Activated CD4-positive, alpha-beta T cell treated with anti-CD3 and anti-CD28 coated beads, Interleukin-2, amount 10 ng/mL, durations not matched to agents 7 days and 5 days (primary cell): ENCODE measurements around the gene ARPC4. TPM values are rescaled to one million over a fixed set of nuclear protein-coding genes. Genes with fewer than 3 reads are reported as not detected.

Experiments
- CTCF ChIA-PET: fragments of 350-600 bp; sonication (Branson Sonifier 250); formaldehyde crosslinking; loops from one replicate; lab custom pipeline; 2021; ENCODE audit warnings: antibody characterized with exemption; lab: Charles Lee
- POLR2A ChIA-PET: fragments of 350-600 bp; sonication (Branson Sonifier 250); formaldehyde crosslinking; loops from one replicate; lab custom pipeline; 2021; ENCODE audit warnings: antibody characterized with exemption; lab: Charles Lee
- DNase-seq: peaks from one replicate; pipeline ENCODE4 v3.0.0-alpha.2; 2020
- H3K27ac Mint-ChIP-seq: one replicate; pipeline ENCODE4 v1.8.0; 2021; ENCODE audit warnings: mild to moderate bottlenecking, moderate library complexity, mixed read lengths
- H3K27me3 Mint-ChIP-seq: one replicate; pipeline ENCODE4 v1.8.0; 2021; ENCODE audit warnings: mixed read lengths
- H3K36me3 Mint-ChIP-seq: one replicate; pipeline ENCODE4 v1.8.0; 2021; ENCODE audit warnings: low read depth, mixed read lengths
- H3K4me1 Mint-ChIP-seq: one replicate; pipeline ENCODE4 v1.8.0; 2021; ENCODE audit warnings: mixed read lengths
- H3K4me3 Mint-ChIP-seq: one replicate; pipeline ENCODE4 v1.8.0; 2021; ENCODE audit warnings: mild to moderate bottlenecking, moderate library complexity, mixed read lengths
- H3K9me3 Mint-ChIP-seq: one replicate; pipeline ENCODE4 v1.8.0; 2021; ENCODE audit warnings: mixed read lengths
- total RNA-seq, 2 experiments: library from RNA; stranded (reverse); gene quantifications; one replicate each; pipeline ENCODE4 v1.2.3, GENCODE V29; 2021

The ARPC4 gene
- total RNA-seq, 2 experiments from 2014 or later, result 258 to 299 TPM

DNA sequence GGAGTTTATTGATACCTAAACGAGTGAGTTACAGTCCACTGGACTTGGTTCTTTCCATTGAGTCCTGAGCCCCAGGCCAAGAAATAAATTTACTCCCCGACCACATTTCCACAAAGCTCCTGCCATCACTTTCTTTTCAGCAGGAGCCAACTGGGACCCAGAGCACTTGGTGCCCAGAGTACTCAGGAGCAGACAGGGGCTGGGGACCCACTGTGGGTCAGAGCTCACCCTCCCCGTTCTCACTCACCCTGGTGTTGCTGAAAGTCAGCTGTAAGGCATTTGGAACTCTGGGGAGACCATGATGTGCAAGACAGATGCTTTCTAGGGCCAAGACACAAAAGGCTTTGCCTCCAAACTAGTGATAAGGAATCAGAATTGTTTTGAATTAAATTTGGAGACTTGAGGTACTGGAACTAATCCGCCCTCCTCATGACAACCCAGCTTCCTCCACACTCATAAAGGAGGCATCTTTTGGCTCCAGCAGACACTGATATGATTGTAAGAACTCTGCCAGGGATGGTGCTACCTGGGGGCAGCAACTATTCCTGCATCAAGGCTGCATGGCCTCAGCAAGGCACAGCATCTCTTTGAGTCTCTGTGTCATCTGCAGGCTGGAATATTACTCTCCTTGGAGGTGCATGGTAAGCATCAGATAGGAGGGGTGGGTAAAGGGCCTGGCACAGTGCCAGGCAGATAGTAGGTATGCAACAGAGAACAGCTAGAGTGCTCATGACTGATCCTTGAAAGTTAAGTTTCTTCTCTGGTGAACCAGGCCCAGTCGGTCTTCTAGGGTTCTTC, 15.8 kb upstream of the ARPC4 start:
- Mint-ChIP-seq H3K4me3 (no peak overlapping the region), H3K9me3 (no peaks in the 10 kb centered on the region), H3K27me3 (no peaks in the 10 kb centered on the region), H3K36me3 (peaks cover 30% of the 10 kb centered on the region), H3K4me1 (peaks cover 46% of the 10 kb centered on the region), H3K27ac (peak overlapping the region; percentile 67)
- DNase-seq, result no peak
- ChIA-PET CTCF (interaction anchor here (0.6 to 2.4 kb wide), 6 partner anchors 9 to 471 kb away, joined by 3 to 6 read pairs (median 5); partner anchors contain the start of genes ARPC4, TADA3 and TATDN2), POLR2A (no interaction called here)

DNA sequence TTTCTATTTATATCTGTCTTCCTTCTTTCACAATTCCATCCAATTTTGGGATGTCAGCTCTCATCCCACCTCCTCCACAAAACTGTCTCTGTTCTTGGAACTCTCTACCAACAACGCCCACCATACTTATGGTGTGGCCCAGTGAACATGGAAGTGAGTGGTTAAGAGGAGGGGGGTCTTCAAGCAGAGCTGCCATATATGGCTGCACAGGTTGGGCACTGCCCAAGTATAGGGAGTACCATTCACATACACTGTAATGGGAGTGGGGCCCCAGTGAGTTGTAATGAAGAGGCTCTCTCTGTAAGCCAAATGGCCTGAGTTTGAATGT, 15.2 kb upstream of the ARPC4 start:
- Mint-ChIP-seq H3K36me3 (peaks cover 35% of the 10 kb centered on the region), H3K27me3 (no peaks in the 10 kb centered on the region), H3K9me3 (no peaks in the 10 kb centered on the region), H3K4me3 (no peak overlapping the region), H3K4me1 (peaks cover 50% of the 10 kb centered on the region), H3K27ac (peak overlapping the region; percentile 20)
- POLR2A ChIA-PET, result no interaction called here
- CTCF ChIA-PET, result interaction anchor here (0.8 to 1.4 kb wide), 3 partner anchors 10 to 45 kb away, joined by 3 to 6 read pairs (median 3); partner anchors contain the start of genes ARPC4 and TADA3
- DNase-seq, result no peak

DNA sequence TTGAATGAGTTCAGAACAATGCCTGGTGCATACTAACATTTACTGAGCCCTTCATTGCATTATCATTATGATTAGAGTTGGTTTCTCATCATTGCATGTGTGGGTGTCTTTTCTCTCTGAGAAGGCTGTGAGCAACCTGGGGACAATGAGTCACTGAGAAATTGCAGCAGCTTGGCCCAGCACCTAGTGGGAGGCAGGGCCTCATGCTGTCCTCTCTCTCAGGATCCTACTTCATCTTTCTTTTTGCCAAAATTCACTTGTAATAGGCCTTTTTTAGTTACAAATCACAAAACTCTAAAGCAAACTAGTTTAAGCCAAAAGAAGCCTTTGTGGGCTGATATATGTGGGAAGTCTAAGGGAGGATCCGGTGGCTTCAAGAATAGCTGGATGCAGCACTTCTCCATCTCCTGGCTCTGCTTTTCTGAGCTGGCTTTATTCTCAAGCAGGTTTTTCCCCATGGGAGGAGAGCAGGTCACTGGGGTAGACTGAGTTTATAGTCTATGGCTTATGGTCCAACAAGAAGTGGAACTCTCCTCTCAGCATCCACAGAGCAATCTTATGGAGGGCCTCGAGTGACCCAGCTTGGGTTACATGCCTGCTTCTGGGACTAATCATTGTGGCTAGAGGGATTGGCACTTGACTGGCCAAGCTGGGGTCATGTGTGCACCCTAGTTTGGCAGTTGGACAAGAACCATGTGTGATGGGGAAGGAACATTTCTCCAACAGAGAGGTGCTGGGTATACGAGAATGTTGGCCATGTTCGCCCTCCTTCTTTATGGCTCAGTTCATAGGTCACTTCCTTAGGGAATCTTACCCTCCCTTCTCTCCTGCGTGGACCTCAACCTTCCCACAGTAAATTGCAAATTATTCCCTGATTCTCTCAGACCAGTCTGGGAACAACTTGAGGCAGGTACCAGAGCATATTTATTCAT, 14.5 kb upstream of the ARPC4 start:
- Mint-ChIP-seq H3K4me1 (peaks cover 54% of the 10 kb centered on the region), H3K27me3 (no peaks in the 10 kb centered on the region), H3K9me3 (no peaks in the 10 kb centered on the region), H3K27ac (peak overlapping the region; percentile 91), H3K36me3 (peaks cover 39% of the 10 kb centered on the region), H3K4me3 (no peak overlapping the region)
- CTCF ChIA-PET, result interaction anchor here (0.8 to 1.4 kb wide), 3 partner anchors 11 to 45 kb away, joined by 3 to 6 read pairs (median 4); partner anchors contain the start of genes ARPC4 and TADA3
- POLR2A ChIA-PET, result no interaction called here
- DNase-seq, result no peak

DNA sequence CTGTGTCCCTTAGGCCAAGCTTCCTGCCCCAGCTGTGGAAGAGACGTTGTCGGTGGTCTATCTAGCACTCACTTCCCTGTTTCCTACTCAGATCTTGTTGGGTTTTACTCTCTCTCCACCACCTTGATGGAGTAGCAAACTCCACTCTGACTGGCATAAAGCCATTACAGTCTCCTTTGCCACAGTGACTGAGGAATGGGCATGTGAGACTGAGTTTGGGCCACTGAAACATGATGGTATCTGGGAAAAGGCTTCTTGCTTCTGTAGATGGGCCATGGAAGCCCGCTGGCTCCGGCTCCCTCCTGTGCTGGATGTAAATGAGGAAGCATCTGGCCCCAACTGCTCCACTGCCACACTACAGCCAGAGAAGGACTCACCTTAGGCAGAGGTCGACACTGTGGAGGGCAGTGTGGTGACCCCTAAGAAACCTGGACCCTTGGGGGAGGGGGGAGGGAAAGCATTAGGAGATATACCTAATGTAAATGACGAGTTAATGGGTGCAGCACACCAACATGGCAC, 13.7 kb upstream of the ARPC4 start:
- Mint-ChIP-seq H3K4me3 (peak overlapping the region; percentile 35), H3K27ac (peak overlapping the region; percentile 91), H3K4me1 (peaks cover 52% of the 10 kb centered on the region), H3K27me3 (no peaks in the 10 kb centered on the region), H3K9me3 (no peaks in the 10 kb centered on the region), H3K36me3 (peaks cover 41% of the 10 kb centered on the region)
- DNase-seq, result no peak
- POLR2A ChIA-PET, result no interaction called here
- CTCF ChIA-PET, result no interaction called here

DNA sequence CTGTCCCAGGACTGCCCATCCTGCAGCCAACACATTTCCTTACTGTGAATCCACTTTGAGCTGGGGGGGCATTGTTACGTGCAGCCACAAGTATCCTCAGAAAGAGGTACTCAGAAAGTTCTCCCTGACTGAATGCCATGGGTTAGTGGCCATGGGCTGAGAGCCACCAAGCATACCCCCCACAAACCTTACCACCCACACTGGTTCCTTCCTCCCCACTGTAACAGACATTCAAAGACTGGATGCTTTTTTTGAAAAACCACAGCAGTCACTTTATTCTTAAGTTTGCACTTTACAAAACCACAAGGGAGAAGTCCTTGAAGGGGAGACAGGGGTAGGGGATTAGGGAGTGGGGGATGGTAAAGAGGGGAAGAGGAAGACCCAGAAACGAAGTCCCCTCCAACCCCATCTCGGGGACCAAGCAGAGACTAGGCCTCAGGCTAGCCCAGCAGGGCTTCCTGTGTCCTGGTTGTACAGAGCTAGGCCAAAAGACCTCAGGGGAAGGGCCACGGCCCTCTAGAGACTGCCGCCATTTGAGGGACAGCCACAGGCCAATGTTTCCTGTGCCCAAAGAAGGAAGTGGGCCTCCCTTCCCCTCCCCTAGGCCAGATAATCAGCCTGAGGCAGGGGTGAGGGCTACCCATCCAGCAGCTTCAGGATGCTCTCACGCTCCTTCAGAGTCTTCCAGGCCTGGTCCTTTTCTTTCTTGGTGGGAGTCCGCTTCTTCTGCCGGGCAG, 13.0 kb upstream of the ARPC4 start:
- ChIA-PET CTCF (interaction anchor here (0.8 to 1.5 kb wide), 3 partner anchors 10 to 14 kb away, joined by 3 to 5 read pairs (median 4); partner anchors contain the start of genes ARPC4 and TADA3), POLR2A (no interaction called here)
- DNase-seq, result peak; percentile 45
- peak overlapping the region; percentile 91 for H3K27ac Mint-ChIP-seq
- H3K4me1 Mint-ChIP-seq, result peaks cover 52% of the 10 kb centered on the region
- H3K27me3 Mint-ChIP-seq, result no peaks in the 10 kb centered on the region
- peak overlapping the region; percentile 35 for H3K4me3 Mint-ChIP-seq
- peaks cover 43% of the 10 kb centered on the region for H3K36me3 Mint-ChIP-seq
- no peaks in the 10 kb centered on the region for H3K9me3 Mint-ChIP-seq

DNA sequence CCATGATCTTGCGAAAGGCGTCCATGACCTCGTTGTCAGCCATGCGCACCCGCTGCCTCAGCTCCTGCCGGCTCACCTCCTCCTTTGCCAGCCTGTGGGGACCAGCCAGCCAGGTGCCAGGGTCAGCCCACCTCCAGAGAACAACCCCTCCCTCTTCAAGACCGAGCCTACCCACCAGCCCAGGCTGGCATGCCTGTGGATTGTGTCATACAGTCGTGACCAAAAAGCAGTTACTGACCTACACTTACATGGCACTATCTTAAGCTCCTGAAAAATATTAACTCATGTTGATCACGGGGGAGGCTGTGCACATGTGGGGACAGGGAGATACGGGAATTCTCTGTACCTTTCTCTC, 12.4 kb upstream of the ARPC4 start:
- Mint-ChIP-seq H3K36me3 (peaks cover 49% of the 10 kb centered on the region), H3K27me3 (no peaks in the 10 kb centered on the region), H3K9me3 (no peaks in the 10 kb centered on the region), H3K4me1 (peaks cover 52% of the 10 kb centered on the region), H3K4me3 (peak overlapping the region; percentile 35), H3K27ac (peak overlapping the region; percentile 91)
- ChIA-PET CTCF (interaction anchor here (0.6 to 1.8 kb wide), 5 partner anchors 9 to 49 kb away, joined by 3 to 5 read pairs (median 3); partner anchors contain the start of genes ARPC4 and TADA3), POLR2A (no interaction called here)
- DNase-seq, result no peak

DNA sequence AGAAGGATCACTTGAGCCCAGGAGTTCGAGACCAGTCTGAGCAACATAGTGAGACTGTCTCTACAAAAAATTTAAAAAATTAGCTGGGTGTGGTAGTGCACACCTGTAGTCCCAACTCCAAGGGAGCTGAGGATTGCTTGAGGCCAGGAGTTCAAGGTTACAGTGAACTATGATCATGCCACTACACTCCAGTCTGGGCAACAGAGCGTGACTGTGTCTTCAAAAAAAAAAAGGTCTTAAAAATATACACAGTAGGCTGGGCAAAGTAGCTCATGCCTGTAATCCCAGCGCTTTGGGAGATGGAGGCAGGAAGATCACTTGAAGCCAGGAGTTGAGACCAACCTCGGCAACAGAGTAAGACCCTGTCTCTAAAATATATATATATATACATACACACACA, 12.0 kb upstream of the ARPC4 start:
- no peak for DNase-seq
- H3K36me3 Mint-ChIP-seq, result peaks cover 51% of the 10 kb centered on the region
- H3K4me3 Mint-ChIP-seq, result no peak overlapping the region
- no peaks in the 10 kb centered on the region for H3K9me3 Mint-ChIP-seq
- CTCF ChIA-PET, result interaction anchor here (0.6 to 1.8 kb wide), 4 partner anchors 9 to 50 kb away, joined by 3 to 5 read pairs (median 4); no protein-coding TSS in a partner anchor
- H3K27ac Mint-ChIP-seq, result peak overlapping the region; percentile 91
- POLR2A ChIA-PET, result no interaction called here
- H3K4me1 Mint-ChIP-seq, result peaks cover 54% of the 10 kb centered on the region
- no peaks in the 10 kb centered on the region for H3K27me3 Mint-ChIP-seq

DNA sequence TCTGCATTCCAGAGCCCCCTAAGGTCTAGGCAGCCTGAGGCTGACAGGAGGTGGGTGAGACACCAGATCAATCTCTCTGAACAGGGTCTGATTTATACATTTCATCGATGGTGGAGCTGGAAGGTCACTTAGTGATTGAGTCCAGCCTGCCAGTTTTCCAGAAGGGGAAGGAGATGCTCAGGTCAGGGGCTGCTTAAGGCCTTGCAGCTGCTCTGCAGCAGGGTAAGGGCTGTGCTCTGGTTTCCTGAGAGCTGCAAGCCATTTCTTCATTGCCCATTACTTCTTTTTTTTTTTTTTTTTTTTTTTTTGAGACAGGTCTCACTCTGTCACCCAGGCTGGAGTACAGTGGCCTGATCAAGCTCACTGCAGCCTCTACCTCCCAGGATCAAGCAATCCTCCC, 11.3 kb upstream of the ARPC4 start:
- peaks cover 58% of the 10 kb centered on the region for H3K4me1 Mint-ChIP-seq
- peak overlapping the region; percentile 6 for H3K27ac Mint-ChIP-seq
- no peak overlapping the region for H3K4me3 Mint-ChIP-seq
- no peaks in the 10 kb centered on the region for H3K9me3 Mint-ChIP-seq
- H3K36me3 Mint-ChIP-seq, result peaks cover 56% of the 10 kb centered on the region
- ChIA-PET POLR2A (no interaction called here), CTCF (interaction anchor here (0.7 to 1.8 kb wide), 4 partner anchors 10 to 51 kb away, joined by 3 read pairs; no protein-coding TSS in a partner anchor)
- DNase-seq, result no peak
- H3K27me3 Mint-ChIP-seq, result no peaks in the 10 kb centered on the region

DNA sequence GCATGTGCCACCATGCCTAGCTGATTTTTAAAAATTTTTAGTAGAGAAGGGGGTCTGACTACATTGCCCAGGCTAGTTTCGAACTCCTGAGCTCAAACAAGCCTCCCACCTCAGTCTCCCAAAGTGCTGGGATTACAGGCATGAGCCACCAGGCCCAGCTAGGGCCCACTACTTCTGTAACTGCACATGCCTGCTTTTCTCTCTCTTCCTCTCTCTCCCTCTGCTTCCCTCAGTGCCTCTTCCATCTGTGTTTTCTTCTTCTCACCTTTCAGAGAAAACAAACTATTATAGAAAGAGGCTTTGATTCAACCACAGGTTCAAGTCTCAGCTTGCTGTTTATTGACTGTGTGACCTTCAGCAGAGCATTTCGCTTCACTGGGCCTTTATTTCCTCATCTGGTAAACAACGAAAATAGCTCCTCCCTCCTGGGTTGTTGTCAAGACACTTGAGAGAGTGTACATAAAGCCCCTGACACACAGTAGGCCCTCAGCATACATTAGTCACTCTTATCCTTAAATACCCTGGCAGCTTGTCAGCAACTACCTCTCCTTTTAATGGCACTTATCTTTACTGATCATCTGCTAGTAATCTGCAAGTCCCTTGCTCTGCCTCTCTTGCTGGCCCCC, 10.8 kb upstream of the ARPC4 start:
- Mint-ChIP-seq H3K4me1 (peaks cover 60% of the 10 kb centered on the region), H3K4me3 (no peak overlapping the region), H3K27ac (peak overlapping the region; percentile 63), H3K36me3 (peaks cover 60% of the 10 kb centered on the region), H3K27me3 (no peaks in the 10 kb centered on the region), H3K9me3 (no peaks in the 10 kb centered on the region)
- POLR2A ChIA-PET, result no interaction called here
- DNase-seq, result no peak
- CTCF ChIA-PET, result interaction anchor here (0.6 to 1.8 kb wide), 6 partner anchors 9 to 205 kb away, joined by 3 to 4 read pairs (median 3); partner anchors contain the start of gene EMC3

DNA sequence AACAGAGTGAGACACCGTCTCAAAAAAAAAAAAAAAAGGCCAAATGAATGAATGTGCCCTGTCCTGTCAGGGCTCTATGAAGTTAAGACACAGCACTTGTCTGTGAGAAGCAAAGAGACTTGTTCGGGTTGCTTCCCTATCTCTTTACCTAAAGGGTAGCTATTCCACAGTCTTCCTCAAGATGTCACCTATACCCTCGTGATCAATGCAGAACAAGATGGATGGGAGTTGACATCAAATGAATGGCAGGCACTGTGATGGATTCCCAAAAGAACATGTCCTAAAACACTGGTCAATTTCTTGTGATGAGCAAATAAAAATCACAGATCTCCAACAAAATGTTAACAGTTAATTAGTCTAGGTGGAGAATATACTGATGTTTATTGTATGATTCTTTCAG, 10.1 kb upstream of the ARPC4 start:
- Mint-ChIP-seq H3K9me3 (no peaks in the 10 kb centered on the region), H3K27me3 (no peaks in the 10 kb centered on the region), H3K4me1 (peaks cover 64% of the 10 kb centered on the region), H3K36me3 (peaks cover 65% of the 10 kb centered on the region), H3K4me3 (no peak overlapping the region), H3K27ac (no peak overlapping the region)
- POLR2A ChIA-PET, result no interaction called here
- no peak for DNase-seq
- CTCF ChIA-PET, result interaction anchor here (0.6 to 1.2 kb wide), 5 partner anchors 16 to 294 kb away, joined by 3 to 4 read pairs (median 3); partner anchors contain the start of gene EMC3

DNA sequence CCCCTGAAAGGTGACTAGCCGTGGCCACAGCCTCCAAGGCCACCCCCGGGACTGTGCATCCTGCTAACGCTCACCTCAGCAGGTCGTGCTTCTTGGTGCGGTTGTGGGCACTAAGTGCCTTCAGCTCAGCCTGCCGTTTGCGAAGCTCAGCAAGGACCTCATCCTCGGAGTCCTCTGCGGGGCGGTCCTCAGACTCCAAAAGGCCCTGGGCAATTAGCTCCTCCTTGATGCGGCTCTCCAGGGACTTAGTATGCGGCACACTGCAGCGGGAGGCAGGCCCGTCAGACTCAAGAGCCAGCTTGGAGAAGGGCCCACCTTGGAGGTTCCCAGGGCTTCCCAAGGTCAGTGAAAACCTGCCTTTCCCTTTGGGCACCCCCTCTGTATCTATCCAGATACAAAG, 8.9 kb upstream of the ARPC4 start:
- ChIA-PET POLR2A (no interaction called here), CTCF (interaction anchor here (1.3 kb wide), 1 partner anchor 9 kb away, joined by 5 read pairs; the partner anchor contains the start of genes ARPC4 and TADA3)
- no peaks in the 10 kb centered on the region for H3K9me3 Mint-ChIP-seq
- peaks cover 58% of the 10 kb centered on the region for H3K4me1 Mint-ChIP-seq
- no peaks in the 10 kb centered on the region for H3K27me3 Mint-ChIP-seq
- no peak for DNase-seq
- no peak overlapping the region for H3K4me3 Mint-ChIP-seq
- H3K36me3 Mint-ChIP-seq, result peaks cover 67% of the 10 kb centered on the region
- H3K27ac Mint-ChIP-seq, result no peak overlapping the region
